Measurements from ENCODE around the gene RAC3.

RAC3 gene

DNA sequence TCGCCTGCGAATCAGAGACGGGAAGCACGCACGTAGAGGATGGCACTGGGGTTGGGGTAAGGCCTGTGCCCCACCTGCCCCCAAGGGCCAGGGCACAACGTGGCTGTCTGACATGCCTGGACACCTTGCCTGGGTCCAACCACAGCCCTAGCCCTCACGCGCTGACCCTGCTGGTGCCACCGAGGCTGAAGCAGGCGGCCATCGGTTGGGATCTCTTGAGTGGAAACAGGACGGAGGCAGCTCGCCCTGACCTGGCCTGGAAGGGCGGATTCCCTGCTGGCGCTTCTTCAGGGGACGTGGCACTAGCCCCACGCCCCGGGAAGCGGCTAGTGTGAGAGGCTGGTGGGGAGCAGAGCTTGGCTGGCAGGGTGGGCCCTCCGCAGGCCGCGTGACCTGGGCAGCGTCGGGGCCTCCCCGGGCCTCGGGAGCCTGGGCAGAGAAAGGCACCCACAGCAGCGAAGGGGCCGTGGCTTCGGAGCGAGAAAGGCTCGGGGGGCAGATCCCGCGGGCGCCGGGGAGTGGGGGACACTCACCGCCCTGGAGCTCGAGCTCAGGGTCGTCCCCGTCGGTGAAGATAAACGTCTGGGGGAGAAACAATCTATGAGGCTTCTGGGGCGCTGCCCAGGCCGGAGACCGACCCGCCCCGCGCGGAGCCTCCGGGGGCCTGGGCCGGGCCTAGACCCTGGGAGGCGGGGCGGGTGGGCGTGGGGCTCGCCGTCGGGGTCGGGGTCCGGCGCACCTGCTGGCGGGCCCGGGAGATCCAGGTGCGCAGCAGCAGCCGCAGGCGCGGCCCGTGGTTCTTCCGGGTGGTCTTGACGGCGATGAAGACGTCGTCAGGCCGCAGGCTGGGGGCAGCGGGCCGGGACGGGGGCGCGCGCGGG, 19.5 kb downstream of the RAC3 start:
- DNase-seq (ENCODE audit: insufficient read length, low spot score) (no peak), FAIRE-seq (no peak)
- no peak for TF ChIP-seq CTCF (IDR thresholded peaks at IDR 0.05; ENCODE audit: insufficient read depth, missing control alignments)

DNA sequence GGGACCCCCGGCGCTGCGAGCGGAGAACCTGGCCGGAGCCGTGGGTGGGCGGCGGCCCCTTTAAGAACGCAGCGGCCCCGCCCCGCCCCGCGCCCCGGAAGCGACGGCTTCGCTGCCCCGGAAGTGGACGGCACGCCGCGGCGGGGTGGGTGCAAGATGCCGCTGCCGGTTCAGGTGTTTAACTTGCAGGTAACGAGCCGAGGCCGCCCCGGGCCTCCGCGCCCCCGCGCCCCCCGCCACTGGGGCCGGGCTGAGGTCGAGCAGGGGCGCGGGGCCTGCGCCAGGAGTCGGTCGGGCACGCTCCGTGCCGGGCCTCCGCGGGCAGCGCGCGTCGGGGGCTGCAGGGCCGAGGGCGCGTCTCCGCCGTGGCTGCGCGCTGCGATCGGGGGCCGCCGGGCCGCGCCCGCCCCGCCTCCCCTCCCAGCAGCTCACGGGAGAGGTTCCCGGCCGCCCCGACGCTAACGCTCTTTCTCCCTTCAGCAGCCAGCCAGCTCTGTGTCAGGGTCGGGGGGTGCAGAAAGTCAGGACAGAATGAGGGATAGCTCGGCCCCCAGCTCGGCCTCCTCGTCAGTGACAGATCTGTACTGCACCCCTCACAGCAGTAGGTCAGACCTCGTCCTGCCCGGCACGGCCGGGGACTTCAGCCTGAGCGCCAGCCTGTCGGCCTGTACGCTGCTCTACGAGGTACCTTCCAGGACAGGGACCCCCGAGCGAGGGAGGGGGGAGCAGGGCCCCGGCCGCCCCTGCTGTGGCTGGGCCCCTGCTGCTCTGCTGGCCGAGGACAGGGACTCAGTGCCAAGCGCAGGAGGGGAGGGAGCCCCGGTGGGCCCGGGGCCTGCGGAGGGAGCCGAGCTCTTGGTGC, 20.5 kb downstream of the RAC3 start, which contains the start of the genes GPS1 and RFNG:
TSS of gene GPS1 (plus strand) at position 123 of the 862 bp plus-strand sequence. CDS start at position 157, 34 bp downstream.
TSS of gene RFNG (minus strand) at position 36 of the 862 bp plus-strand sequence. CDS start 45 bp downstream, outside the sequence.
- FAIRE-seq (no peak), DNase-seq (ENCODE audit: insufficient read length, low spot score) (peak; percentile 96)
- TF ChIP-seq CTCF (IDR thresholded peaks at IDR 0.05; ENCODE audit: insufficient read depth, missing control alignments) = no peak

DNA sequence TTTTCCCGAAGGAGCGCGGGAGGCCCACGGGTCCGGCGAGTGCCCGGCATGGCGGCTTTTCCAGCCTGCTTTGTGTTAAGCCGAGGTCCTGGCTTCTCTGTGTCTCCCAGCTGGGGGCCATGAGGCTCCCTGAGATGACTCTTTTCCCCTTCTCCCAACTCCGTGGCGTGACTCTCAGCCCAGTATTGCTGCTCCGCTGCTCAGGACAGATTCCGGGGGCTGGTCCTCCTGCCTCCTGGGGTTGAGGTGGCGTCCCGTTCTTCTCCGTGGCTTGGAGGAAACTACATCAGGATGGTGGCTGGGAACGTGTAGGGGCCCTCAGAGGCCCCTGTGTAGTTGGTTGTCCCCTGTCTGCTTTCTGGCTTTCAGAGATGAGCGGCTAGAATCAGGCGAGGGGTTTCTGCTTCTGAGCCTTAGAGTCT, 21.2 kb downstream of the RAC3 start:
- FAIRE-seq = no peak
- TF ChIP-seq CTCF (IDR thresholded peaks at IDR 0.05; ENCODE audit: insufficient read depth, missing control alignments) = no peak
- no peak for DNase-seq (ENCODE audit: insufficient read length, low spot score)

DNA sequence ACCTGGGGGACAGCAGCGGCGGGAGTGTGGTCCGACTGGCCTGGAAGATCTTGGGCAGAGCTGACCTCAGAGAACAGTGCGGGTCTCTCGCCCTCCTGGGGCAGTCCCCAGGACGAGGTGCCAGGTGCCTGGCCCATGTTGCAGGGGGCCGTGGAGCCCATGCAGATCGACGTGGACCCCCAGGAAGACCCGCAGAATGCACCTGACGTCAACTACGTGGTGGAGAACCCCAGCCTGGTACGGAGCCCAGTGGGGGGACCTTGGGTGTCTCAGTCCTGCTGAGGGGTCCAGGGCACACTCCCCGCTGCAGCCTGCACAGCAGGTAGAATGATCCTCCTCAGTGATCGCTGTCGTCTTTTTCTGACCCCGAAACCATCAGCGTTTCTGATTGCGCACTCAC, 21.7 kb downstream of the RAC3 start:
- FAIRE-seq = no peak
- no peak for DNase-seq (ENCODE audit: insufficient read length, low spot score)
- TF ChIP-seq CTCF (IDR thresholded peaks at IDR 0.05; ENCODE audit: insufficient read depth, missing control alignments) = no peak

GRCh38 chr17:82053556-82054263, 22.2 kb downstream of the RAC3 start:
- no peak for TF ChIP-seq CTCF (IDR thresholded peaks at IDR 0.05; ENCODE audit: insufficient read depth, missing control alignments)
- DNase-seq (ENCODE audit: insufficient read length, low spot score) (no peak), FAIRE-seq (no peak)

- no peak for TF ChIP-seq CTCF (IDR thresholded peaks at IDR 0.05; ENCODE audit: insufficient read depth, missing control alignments)
- no peak for FAIRE-seq
- no peak for DNase-seq (ENCODE audit: insufficient read length, low spot score)
Measured at GRCh38 chr17:82054351-82055022, 23.0 kb downstream of the RAC3 start.

Measured in D721Med (cell line).